Measurements from ENCODE around the gene EED. TPM values are rescaled to one million over a fixed set of nuclear protein-coding genes. Genes with fewer than 3 reads are reported as not detected.

The EED gene
- total and polyA plus RNA-seq, 2 experiments from 2014 or later, result 15.5 to 23.7 TPM

DNA sequence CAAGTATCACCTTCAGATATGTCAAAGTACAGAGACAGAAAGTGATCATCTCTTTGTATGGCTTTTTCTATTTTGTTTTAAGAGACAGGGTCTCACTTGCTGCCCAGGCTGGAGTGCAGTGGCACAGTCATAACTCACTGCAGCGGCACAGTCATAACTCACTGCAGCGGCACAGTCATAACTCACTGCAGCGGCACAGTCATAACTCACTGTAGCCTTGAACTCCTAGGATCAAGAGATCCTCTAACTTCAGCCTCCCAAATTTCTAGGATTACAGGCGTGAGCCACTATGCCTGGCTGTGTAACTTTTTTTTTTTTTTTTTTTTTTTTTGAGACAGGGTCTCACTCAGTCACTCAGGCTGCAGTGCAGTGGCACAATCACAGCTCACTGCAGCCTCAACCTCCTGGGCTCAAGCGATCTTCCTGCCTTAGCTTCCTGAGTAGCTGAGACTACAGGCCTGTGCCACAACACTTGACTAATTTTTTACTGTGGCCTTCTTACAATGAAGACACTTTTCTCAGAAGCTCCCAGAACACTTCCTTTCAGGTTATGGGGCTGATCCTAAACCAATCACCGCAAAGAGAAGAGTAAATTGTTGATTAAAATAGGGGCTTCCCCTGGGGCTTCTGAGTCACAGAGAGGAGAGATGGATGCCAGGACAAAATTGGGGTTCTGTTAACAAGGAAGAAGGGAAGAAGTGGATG is 48.5 kb downstream of the EED start:
- H4K20me1 ChIP-seq (ENCODE audit: insufficient read depth, poor library complexity, severe bottlenecking), result no peaks in the 10 kb centered on the region
- no peaks in the 10 kb centered on the region for H3K4me1 ChIP-seq (ENCODE audit: insufficient read depth)
- no peaks in the 10 kb centered on the region for H3K9me3 ChIP-seq (ENCODE audit: low read depth)
- H3K9me2 ChIP-seq (replicated peaks; ENCODE audit: insufficient read depth), result no peaks in the 10 kb centered on the region
- TF ChIP-seq EZH2phosphoT487 (IDR thresholded peaks at IDR 0.05; ENCODE audit: low read depth, severe bottlenecking, unreplicated experiment) (no peak), EZH2 (IDR thresholded peaks at IDR 0.05; ENCODE audit: borderline replicate concordance) (no peak)
- TF ChIP-seq, protein P1, sequence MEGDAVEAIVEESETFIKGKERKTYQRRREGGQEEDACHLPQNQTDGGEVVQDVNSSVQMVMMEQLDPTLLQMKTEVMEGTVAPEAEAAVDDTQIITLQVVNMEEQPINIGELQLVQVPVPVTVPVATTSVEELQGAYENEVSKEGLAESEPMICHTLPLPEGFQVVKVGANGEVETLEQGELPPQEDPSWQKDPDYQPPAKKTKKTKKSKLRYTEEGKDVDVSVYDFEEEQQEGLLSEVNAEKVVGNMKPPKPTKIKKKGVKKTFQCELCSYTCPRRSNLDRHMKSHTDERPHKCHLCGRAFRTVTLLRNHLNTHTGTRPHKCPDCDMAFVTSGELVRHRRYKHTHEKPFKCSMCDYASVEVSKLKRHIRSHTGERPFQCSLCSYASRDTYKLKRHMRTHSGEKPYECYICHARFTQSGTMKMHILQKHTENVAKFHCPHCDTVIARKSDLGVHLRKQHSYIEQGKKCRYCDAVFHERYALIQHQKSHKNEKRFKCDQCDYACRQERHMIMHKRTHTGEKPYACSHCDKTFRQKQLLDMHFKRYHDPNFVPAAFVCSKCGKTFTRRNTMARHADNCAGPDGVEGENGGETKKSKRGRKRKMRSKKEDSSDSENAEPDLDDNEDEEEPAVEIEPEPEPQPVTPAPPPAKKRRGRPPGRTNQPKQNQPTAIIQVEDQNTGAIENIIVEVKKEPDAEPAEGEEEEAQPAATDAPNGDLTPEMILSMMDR (IDR thresholded peaks at IDR 0.05; ENCODE audit: poor library complexity), result no peak
- H3K4me3 ChIP-seq, result no peak overlapping the region
- WGBS (ENCODE audit: low lambda C conversion rate, missing lambda C conversion rate), result 99% methylated on average over 6 of the region's 6 CpGs
- no peak overlapping the region for H3K27ac ChIP-seq
- no peak for DNase-seq (ENCODE audit: low spot score)
- H3K4me2 ChIP-seq, result no peak overlapping the region
- H3K79me2 ChIP-seq, result no peaks in the 10 kb centered on the region
- no peaks in the 10 kb centered on the region for H3K36me3 ChIP-seq (replicated peaks; ENCODE audit: insufficient read depth, low read depth)
- no peak overlapping the region for H2AFZ ChIP-seq
- H3K27me3 ChIP-seq, result no peaks in the 10 kb centered on the region

DNA sequence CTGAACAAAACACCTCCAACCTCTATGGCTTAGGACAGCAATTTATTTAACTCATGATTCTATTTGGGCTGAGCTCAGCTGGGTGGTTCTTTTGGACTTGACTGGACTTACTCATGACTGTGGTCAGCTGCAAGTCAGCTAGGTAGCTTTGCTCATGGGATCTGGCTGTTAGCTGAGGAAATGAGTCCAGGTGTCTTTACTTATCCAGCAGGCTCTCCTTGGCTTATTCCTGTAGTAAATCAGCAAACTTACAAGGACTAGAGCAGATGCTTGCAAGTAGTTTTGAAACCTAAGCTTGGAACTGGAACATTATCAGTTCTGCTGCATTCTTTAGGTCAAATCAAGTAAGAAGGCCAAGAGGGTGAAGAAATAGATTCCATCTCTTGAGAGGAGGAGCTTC is 49.5 kb downstream of the EED start:
- DNase-seq (ENCODE audit: low spot score), result no peak
- H3K9me2 ChIP-seq (replicated peaks; ENCODE audit: insufficient read depth), result no peaks in the 10 kb centered on the region
- H2AFZ ChIP-seq, result no peak overlapping the region
- no peaks in the 10 kb centered on the region for H3K36me3 ChIP-seq (replicated peaks; ENCODE audit: insufficient read depth, low read depth)
- no peak overlapping the region for H3K4me3 ChIP-seq
- no peak overlapping the region for H3K27ac ChIP-seq
- H4K20me1 ChIP-seq (ENCODE audit: insufficient read depth, poor library complexity, severe bottlenecking), result no peaks in the 10 kb centered on the region
- H3K4me1 ChIP-seq (ENCODE audit: insufficient read depth), result no peaks in the 10 kb centered on the region
- no peaks in the 10 kb centered on the region for H3K27me3 ChIP-seq
- H3K79me2 ChIP-seq, result no peaks in the 10 kb centered on the region
- H3K9me3 ChIP-seq (ENCODE audit: low read depth), result no peaks in the 10 kb centered on the region
- TF ChIP-seq EZH2phosphoT487 (IDR thresholded peaks at IDR 0.05; ENCODE audit: low read depth, severe bottlenecking, unreplicated experiment) (no peak), EZH2 (IDR thresholded peaks at IDR 0.05; ENCODE audit: borderline replicate concordance) (no peak)
- TF ChIP-seq, protein P1 (IDR thresholded peaks at IDR 0.05; ENCODE audit: poor library complexity), result no peak
- H3K4me2 ChIP-seq, result no peak overlapping the region

DNA sequence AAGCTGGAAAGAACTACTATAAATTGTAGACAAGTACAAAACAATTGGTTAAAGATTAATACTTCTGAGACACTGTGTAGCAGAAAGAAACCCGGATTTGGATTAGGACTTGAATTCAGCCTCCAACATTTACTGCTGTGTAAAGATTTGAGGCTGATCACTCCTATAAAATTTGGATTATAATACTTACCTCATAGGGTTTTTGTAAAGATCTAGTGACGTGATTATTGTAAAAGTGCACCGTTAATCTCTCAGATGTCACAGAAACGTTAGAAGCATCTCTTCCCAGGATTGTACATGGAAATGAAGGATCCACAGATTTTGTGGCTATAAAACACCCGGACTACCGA is 57.2 kb downstream of the EED start:
- peak overlapping the region; percentile 70 for H2AFZ ChIP-seq
- H3K27me3 ChIP-seq, result no peaks in the 10 kb centered on the region
- H3K9me2 ChIP-seq (replicated peaks; ENCODE audit: insufficient read depth), result no peaks in the 10 kb centered on the region
- 7% methylated on average over 6 of the region's 6 CpGs for WGBS (ENCODE audit: low lambda C conversion rate, missing lambda C conversion rate)
- peaks cover 33% of the 10 kb centered on the region for H3K79me2 ChIP-seq
- H3K4me2 ChIP-seq, result peak overlapping the region; percentile 72
- no peaks in the 10 kb centered on the region for H3K9me3 ChIP-seq (ENCODE audit: low read depth)
- no peak for DNase-seq (ENCODE audit: low spot score)
- TF ChIP-seq EZH2 (IDR thresholded peaks at IDR 0.05; ENCODE audit: borderline replicate concordance), result no peak
- TF ChIP-seq, protein P1 (IDR thresholded peaks at IDR 0.05; ENCODE audit: poor library complexity), result no peak
- TF ChIP-seq EZH2phosphoT487 (IDR thresholded peaks at IDR 0.05; ENCODE audit: low read depth, severe bottlenecking, unreplicated experiment), result no peak
- peaks cover 7% of the 10 kb centered on the region for H3K4me1 ChIP-seq (ENCODE audit: insufficient read depth)
- no peaks in the 10 kb centered on the region for H3K36me3 ChIP-seq (replicated peaks; ENCODE audit: insufficient read depth, low read depth)
- H4K20me1 ChIP-seq (ENCODE audit: insufficient read depth, poor library complexity, severe bottlenecking), result no peaks in the 10 kb centered on the region
- no peak overlapping the region for H3K27ac ChIP-seq
- no peak overlapping the region for H3K4me3 ChIP-seq

All from hepatocyte (in vitro differentiated cells).